ENCODE data around the gene PRRX2.

- TF ChIP-seq EZH2phosphoT487 (IDR thresholded peaks at IDR 0.05; ENCODE audit: low read depth, severe bottlenecking, unreplicated experiment) (no peak), EZH2 (IDR thresholded peaks at IDR 0.05; ENCODE audit: borderline replicate concordance) (no peak)
- TF ChIP-seq, protein P1, sequence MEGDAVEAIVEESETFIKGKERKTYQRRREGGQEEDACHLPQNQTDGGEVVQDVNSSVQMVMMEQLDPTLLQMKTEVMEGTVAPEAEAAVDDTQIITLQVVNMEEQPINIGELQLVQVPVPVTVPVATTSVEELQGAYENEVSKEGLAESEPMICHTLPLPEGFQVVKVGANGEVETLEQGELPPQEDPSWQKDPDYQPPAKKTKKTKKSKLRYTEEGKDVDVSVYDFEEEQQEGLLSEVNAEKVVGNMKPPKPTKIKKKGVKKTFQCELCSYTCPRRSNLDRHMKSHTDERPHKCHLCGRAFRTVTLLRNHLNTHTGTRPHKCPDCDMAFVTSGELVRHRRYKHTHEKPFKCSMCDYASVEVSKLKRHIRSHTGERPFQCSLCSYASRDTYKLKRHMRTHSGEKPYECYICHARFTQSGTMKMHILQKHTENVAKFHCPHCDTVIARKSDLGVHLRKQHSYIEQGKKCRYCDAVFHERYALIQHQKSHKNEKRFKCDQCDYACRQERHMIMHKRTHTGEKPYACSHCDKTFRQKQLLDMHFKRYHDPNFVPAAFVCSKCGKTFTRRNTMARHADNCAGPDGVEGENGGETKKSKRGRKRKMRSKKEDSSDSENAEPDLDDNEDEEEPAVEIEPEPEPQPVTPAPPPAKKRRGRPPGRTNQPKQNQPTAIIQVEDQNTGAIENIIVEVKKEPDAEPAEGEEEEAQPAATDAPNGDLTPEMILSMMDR (IDR thresholded peaks at IDR 0.05; ENCODE audit: poor library complexity) = no peak
These were observed 16.9 kb downstream of the PRRX2 start for GRCh38 chr9:129682381-129682780.
